Fibroblast of skin of left biceps (primary cell): ENCODE measurements around the gene TWIST1.
A peak's percentile ranks its signal among the peaks of the same experiment; 100 is the strongest.

Source experiments
- DNase-seq, 2 experiments: peaks; one replicate each; pipeline ENCODE4 v3.0.0-alpha.2; 2013; ENCODE audit warnings: low read depth in 2 of 2

TWIST1 gene

GRCh38 chr7:19117091-19117869 lies at the start of gene TWIST1:
TSS of gene TWIST1 (minus strand) at chr7:19117636. CDS start at chr7:19117321, 315 bp downstream.
- DNase-seq: peak; percentile 98 to 99

DNA sequence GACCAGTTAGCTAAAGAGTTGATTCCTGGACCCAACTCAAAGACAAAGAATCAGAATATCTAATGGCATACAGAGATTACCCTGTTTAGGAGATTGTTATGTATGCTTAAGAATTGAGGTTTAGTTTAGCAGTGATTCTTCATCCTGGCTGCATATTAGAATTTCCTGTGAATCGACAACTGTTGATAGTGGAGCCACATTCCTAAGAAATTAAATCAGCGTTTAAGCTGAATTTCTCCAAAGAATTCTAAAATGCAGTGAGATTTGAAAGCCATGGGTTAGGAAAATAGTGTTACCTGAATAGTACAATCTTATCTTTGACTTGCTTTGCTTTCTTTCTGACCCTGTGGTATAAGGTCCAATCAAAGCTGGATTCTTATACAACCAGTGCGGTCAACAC lies 44.2 kb upstream of the TWIST1 start:
- no peak for DNase-seq

GRCh38 chr7:19146699-19147098 lies 29.3 kb upstream of the TWIST1 start:
- DNase-seq: no peak

DNA sequence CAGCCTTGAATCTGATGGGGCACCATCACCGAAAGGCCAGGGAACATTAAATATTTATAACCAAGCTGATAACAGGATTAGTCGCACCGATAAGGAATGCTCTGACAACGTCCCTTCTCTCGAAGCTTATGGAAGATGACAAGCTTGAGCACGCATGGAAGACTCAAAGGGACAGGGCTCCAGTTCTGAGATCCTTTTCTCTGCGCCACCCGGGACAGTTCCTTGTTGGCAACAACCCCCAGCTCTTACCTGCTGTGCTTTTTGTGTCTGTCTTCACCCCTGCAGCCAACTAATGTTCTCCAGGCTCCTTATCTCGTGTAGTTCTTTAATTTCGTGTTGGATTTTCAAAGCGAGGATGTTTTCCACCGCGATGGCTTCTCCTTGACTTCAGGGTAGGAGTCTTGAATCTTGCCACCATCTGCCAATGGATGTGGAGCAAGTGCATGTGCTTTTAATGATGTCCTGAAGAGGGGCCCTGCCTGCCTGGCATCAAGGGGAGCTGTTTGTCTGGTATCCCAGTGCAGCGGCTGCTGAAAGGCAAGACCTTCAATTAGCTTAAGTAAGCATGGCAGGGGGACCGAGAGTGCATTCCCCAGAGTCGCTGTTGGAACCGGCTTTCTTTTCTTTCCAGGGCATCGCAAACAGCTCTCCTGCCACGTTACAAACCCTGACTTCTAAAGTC lies 28.1 kb upstream of the TWIST1 start:
- DNase-seq: no peak

DNA sequence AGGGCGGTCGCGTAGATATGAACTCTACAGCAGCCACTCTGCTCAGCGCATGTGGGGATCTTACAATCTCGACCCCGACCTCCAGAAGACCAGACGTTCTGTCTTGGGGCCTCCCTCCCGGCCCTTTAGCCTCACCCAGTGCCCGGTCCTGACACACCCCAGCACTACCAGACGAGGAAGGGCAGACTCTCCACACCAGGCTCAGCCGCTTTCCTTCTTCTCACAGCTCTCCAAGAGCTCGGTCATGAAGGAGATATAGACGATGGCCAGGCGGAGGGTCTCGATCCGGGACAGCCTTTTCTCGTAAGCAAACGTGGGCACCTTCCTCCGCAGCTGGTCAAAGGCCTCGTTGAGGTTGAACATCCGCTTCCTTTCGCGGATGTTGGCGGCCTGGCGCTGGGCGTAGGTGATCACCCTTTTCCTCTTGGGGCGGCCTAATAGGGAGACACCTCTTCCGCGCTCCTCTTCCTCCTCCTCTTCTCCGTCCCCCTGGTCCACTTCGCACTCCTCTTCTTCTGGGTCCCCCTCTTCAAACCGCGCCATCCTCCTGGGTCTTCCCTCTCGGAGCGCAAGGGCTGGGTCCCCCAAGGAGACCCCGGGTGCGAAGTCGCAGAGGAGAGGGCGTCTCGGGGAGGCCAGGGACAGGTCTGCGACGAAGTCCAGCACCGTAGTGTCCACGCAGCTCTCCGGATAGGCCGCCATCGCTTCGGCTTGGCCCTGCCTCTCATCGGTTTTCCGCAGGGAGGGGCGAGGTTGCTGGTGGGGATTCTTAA lies 27.4 kb upstream of the TWIST1 start, which contains the start of gene FERD3L:
TSS of gene FERD3L (minus strand) at position 761 of the 773 bp plus-strand sequence. CDS start at position 702, 59 bp downstream.
- no peak for DNase-seq

- DNase-seq: no peak
Measured at GRCh38 chr7:19143881-19144574, 26.6 kb upstream of the TWIST1 start.

- DNase-seq: no peak
Measured at GRCh38 chr7:19139706-19140327, 22.4 kb upstream of the TWIST1 start.

DNA sequence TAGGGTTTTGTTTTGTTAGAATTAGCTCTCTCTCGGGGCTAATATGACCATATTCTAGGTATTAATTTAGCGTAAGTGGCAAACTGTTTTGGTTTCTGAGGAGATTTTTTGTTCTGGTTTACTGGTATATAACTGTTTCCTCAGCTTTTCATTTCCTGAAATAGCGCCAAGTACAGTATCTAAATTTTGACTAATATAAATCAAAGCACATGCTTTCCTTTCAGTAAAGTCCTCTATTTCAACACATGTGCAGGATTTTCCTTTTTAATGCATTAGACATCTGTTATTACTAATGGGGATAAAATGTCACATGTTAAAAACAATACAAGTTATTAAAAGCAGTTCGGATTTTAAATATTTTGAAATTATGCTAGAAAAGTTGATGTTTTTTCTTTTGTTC lies 16.4 kb upstream of the TWIST1 start:
- DNase-seq: peak in 1 of 2 experiments; percentile 69

GRCh38 chr7:19133390-19133789 lies 16.0 kb upstream of the TWIST1 start:
- DNase-seq: no peak

DNA sequence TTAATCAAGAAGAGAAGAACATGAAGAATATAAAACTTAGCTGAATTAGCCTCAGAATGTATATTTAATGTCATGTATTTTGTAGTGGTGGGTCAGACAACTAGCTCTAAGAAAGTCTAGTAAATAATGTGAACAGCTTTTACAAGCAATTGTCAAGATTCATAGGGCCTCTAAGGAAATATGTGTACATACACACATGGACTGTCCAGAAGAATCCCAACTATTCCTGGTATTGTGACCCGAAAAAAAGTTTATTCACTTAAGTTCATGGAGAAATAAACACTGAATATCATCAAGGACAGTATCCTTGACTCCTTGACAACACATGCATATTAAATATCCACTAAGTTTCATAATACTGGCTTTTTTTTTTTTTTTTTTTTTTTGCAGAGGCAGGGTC lies 11.4 kb upstream of the TWIST1 start:
- DNase-seq: no peak

GRCh38 chr7:19121977-19122588 lies 4.6 kb upstream of the TWIST1 start:
- DNase-seq: no peak

DNA sequence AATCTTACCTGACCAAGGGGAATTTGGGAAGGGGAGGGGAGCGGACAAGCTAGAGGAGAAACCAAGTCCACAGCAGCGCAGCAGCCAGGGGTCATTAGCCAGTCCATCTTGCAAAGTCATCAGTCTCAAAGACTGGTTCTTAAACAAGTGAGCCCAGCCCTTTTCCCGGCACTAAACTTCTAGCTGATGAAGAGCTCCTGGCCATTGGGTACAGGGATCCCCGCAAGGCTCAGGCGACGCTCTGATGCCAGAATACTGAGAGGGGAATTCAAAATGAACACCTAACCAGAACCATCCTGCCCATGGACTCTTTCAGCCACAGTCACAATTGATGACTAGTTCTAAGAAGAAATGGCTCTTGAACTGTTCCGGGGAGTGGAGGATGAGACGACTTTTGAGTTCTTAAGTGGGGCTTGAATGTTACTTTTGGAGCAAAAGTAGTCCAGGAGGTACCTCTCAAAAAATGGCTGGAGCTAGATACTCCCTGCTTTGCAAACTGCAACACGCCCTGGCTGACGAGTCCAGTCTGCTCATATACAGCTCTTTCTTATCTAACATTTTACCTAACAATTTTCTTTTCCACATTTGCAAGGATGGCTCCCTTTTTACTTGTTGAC lies 2.5 kb upstream of the TWIST1 start:
- DNase-seq: no peak

DNA sequence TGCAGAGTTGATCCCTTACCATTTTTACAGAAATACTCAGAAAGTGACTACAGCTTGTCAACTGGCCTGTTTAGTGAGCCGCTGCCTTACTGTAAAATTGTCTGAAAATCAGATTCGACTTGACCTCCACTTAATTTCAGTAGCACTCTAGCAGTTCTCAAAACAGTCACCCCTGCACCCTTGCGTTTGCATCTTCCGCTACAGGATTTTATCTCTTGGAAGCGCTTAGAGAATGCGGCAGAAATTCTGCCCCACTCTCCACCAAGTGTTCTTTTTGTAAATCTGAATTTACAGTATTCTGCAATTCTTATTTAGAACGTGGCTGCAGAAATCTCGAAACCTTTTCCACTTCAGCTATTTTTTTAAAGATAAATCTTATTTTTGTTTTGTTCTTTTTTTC lies 1.9 kb upstream of the TWIST1 start:
- DNase-seq: no peak

DNA sequence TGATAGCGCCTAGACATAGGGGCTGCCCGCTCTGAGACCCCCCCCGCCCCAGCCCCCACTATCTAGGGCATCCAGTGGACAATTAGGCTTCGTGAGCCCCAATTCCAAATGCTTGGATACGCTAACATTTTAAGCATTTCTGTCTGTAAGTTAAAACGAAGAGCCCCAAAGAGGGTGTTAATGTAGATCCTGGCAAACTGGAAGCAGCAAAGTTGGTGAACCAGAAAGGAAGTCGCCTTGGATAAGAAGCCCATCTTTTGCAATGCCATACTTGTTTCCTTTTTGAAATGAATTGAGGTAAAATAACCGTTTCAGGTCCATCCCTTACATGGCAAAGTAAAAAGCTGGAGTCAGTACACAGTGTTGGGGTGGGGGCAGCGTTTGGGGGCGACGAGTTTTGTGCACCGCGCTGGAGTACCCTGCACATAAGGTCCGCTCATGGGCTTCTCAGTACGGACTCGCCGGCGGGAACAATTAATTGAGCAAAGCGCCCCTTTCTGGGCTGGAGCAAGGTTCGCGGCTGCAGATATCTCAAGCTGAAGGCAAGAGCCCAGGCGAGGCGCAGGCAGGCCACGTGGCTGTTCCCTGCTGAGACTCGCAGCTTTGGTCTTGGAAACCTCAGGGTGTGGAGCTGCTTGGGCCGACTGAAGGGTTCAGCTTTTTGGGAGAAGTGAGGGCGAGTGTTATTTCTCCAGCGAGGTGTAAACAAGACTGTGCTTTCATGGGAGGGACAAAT lies 1.4 kb upstream of the TWIST1 start:
- no peak for DNase-seq

- DNase-seq: no peak
Measured at GRCh38 chr7:19117870-19118608, 603 bp upstream of the TWIST1 start.

GRCh38 chr7:19116121-19117090 lies 1.0 kb downstream of the TWIST1 start:
- DNase-seq: no peak

- DNase-seq: no peak
Measured at GRCh38 chr7:19114551-19114855, 2.9 kb downstream of the TWIST1 start.
